ENCODE measurements around the gene ZFHX3.

- TF ChIP-seq CTCF (IDR thresholded peaks at IDR 0.05; ENCODE audit: low read depth, low read length) (no peak), EZH2phosphoT487 (IDR thresholded peaks at IDR 0.05; ENCODE audit: low read depth) (no peak)
Measured at GRCh38 chr16:73023320-73023719, 24.6 kb downstream of the ZFHX3 start.
